HepG2 (cell line): ENCODE data around the gene NRL. TPM values are rescaled to one million over a fixed set of nuclear protein-coding genes. Genes with fewer than 3 reads are reported as not detected.

ENCODE experiments used
- ERF ChIP-seq: IDR thresholded peaks from 2 replicates; pipeline ENCODE4 v1.6.1; 2018; ENCODE audit warnings: missing biosample characterization, missing genetic modification reagents
- IRX3 ChIP-seq: sonication (generic); formaldehyde crosslinking; IDR thresholded peaks from 2 replicates; pipeline ENCODE4 v1.8.1; 2023; ENCODE audit warnings: mild to moderate bottlenecking, low read depth, missing genetic modification reagents, borderline replicate concordance
- MTERF4 ChIP-seq: sonication (generic); formaldehyde crosslinking; IDR thresholded peaks from 2 replicates; pipeline ENCODE4 v1.8.0; 2023; ENCODE audit warnings: mild to moderate bottlenecking, missing genetic modification reagents
- MXD3 ChIP-seq: IDR thresholded peaks from 2 replicates; pipeline ENCODE4 v1.6.1; 2016; ENCODE audit warnings: mild to moderate bottlenecking, missing biosample characterization, missing genetic modification reagents
- NFKB2 ChIP-seq: sonication (generic); formaldehyde crosslinking; IDR thresholded peaks from 2 replicates; pipeline ENCODE4 v1.4.0; 2020; ENCODE audit warnings: missing genetic modification reagents, borderline replicate concordance
- POGK ChIP-seq: sonication (generic); formaldehyde crosslinking; conservative IDR thresholded peaks from 2 replicates; pipeline ENCODE4 v1.8.0; 2022; ENCODE audit warnings: mild to moderate bottlenecking, moderate library complexity, missing genetic modification reagents
- SNRNP70 ChIP-seq: fragments of 200-400 bp; formaldehyde crosslinking; IDR thresholded peaks from 2 replicates; pipeline ENCODE4 v1.6.1; 2017; ENCODE audit warnings: mild to moderate bottlenecking, low read depth, low read length, moderate library complexity
- ZBTB20 ChIP-seq: sonication (generic); formaldehyde crosslinking; IDR thresholded peaks from 2 replicates; pipeline ENCODE4 v1.8.1; 2023; ENCODE audit warnings: missing genetic modification reagents, low read depth, mild to moderate bottlenecking, borderline replicate concordance
- ZMYM4 ChIP-seq: sonication (generic); formaldehyde crosslinking; IDR thresholded peaks from 2 replicates; pipeline ENCODE4 v1.8.1; 2023; ENCODE audit warnings: mild to moderate bottlenecking, missing genetic modification reagents
- ZNF3 ChIP-seq: IDR thresholded peaks from 2 replicates; pipeline ENCODE4 v1.7.0; 2017; ENCODE audit warnings: inconsistent platforms
- ZNF343 ChIP-seq: sonication (generic); formaldehyde crosslinking; IDR thresholded peaks from 2 replicates; pipeline ENCODE4 v1.4.0; 2020; ENCODE audit warnings: mild to moderate bottlenecking, missing genetic modification reagents
- ZNF558 ChIP-seq: sonication (generic); formaldehyde crosslinking; IDR thresholded peaks from 2 replicates; pipeline ENCODE4 v1.9.0; 2022; ENCODE audit warnings: mild to moderate bottlenecking, missing genetic modification reagents, borderline replicate concordance
- polyA plus RNA-seq, 8 experiments: library from polyadenylated mRNA; depleted of rRNA in 3 of 8; stranded (reverse) in 7 of 8; unstranded in 1 of 8; fragments of >200 nt; fragmentation: Illumina TruSeq in 4 of 8; extraction: Trizol in 4 of 8; gene quantifications; 2 replicates each; pipeline versions ENCODE4 v1.2.1 to v1.2.3, GENCODE V29; 2011 to 2016; ENCODE audit warnings: low read depth in 4 of 8, missing spikeins in 1 of 8, mixed read lengths in 1 of 8; ENCODE audit not compliant: insufficient read depth in 1 of 8
- total RNA-seq, 5 experiments: library from RNA; depleted of rRNA; stranded (reverse); fragments of >200 nt; fragmentation: Illumina TruSeq; extraction: Trizol; gene quantifications; 2 replicates each; pipeline ENCODE4 v1.2.3, GENCODE V29; 2016; ENCODE audit warnings: low read depth in 1 of 5
- TF ChIP-seq, protein P1 (sequence below): sonication (generic); formaldehyde crosslinking; IDR thresholded peaks from 2 replicates; pipeline ENCODE4 v1.4.0; 2020; ENCODE audit warnings: missing genetic modification reagents
- TF ChIP-seq, protein P2 (sequence below): conservative IDR thresholded peaks from 2 replicates; pipeline ENCODE4 v1.6.1; 2018; ENCODE audit warnings: missing genetic modification reagents
- TF ChIP-seq, protein P3 (sequence below): sonication (generic); IDR thresholded peaks from 2 replicates; pipeline ENCODE4 v1.6.1; 2016; ENCODE audit warnings: low read depth, borderline replicate concordance
- TF ChIP-seq, protein P4 (sequence below): sonication (generic); formaldehyde crosslinking; IDR thresholded peaks from 2 replicates; pipeline ENCODE4 v1.4.0; 2020; ENCODE audit warnings: missing genetic modification reagents, mild to moderate bottlenecking, borderline replicate concordance

Gene NRL
- total and polyA plus RNA-seq, 2 of the 13 experiments (the other 11 are each of a cell fraction or from before 2014, with no cell fraction given), result 2.5 to 4.7 TPM

DNA sequence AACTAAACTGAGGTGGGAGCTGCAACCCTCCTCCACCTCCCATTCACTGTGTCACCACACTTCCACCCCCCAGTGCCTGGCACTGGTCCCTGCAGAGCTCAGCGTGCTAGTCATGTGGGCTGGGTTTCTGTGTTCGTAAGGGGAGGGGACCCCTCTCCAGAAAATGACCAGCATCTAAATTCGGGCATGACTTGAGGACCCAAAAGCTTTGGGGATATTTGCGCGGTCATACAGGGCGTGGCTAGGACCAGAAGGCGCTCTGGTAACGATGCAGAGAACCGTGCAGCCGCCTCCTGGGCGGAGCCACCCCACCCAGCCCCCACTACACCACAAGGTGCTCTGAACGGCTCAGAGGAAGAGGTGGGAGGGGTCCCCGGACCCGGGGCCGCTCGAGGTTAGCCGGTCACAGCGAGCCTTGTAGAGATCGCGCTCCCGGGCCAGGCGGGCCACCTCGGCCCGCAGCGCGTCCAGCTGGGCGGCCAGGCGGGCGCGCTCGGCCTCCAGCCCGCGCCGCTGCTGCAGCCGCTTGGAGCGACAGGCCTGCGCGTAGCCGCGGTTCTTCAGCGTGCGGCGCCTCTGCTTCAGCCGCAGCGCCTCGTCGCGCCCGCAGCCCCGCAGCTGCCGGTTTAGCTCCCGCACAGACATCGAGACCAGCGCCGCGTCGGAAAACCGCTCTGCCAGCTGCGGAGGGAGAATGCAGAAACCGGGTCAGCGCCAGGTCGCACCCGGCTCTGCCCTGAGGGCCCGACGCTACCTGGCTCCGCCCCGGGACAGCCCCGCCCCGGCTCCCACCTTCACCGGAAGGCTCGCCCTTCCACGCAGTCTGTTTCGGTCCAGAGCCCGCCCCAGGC is 33.6 kb downstream of the NRL start (continued):
- peak; percentile 90; the same call in 1 of the 2 replicates for TF ChIP-seq MXD3 (CRISPR knock-in tag)
- peak; percentile 40; the same call in 1 of the 2 replicates for TF ChIP-seq ZMYM4 (CRISPR knock-in tag)
- no peak for TF ChIP-seq ZBTB20 (CRISPR knock-in tag)
- TF ChIP-seq, protein P1, sequence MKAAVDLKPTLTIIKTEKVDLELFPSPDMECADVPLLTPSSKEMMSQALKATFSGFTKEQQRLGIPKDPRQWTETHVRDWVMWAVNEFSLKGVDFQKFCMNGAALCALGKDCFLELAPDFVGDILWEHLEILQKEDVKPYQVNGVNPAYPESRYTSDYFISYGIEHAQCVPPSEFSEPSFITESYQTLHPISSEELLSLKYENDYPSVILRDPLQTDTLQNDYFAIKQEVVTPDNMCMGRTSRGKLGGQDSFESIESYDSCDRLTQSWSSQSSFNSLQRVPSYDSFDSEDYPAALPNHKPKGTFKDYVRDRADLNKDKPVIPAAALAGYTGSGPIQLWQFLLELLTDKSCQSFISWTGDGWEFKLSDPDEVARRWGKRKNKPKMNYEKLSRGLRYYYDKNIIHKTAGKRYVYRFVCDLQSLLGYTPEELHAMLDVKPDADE (CRISPR knock-in tag), result no peak
- TF ChIP-seq POGK, result peak; percentile 87
- TF ChIP-seq, protein P2, sequence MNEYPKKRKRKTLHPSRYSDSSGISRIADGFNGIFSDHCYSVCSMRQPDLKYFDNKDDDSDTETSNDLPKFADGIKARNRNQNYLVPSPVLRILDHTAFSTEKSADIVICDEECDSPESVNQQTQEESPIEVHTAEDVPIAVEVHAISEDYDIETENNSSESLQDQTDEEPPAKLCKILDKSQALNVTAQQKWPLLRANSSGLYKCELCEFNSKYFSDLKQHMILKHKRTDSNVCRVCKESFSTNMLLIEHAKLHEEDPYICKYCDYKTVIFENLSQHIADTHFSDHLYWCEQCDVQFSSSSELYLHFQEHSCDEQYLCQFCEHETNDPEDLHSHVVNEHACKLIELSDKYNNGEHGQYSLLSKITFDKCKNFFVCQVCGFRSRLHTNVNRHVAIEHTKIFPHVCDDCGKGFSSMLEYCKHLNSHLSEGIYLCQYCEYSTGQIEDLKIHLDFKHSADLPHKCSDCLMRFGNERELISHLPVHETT (CRISPR knock-in tag), result 0 out of 2 replicates have a peak, but pooled peaks have one; percentile 15
- TF ChIP-seq, protein P3, sequence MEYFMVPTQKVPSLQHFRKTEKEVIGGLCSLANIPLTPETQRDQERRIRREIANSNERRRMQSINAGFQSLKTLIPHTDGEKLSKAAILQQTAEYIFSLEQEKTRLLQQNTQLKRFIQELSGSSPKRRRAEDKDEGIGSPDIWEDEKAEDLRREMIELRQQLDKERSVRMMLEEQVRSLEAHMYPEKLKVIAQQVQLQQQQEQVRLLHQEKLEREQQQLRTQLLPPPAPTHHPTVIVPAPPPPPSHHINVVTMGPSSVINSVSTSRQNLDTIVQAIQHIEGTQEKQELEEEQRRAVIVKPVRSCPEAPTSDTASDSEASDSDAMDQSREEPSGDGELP, result no peak
- peak; percentile 38; the same call in 1 of the 2 replicates for TF ChIP-seq ZNF558 (CRISPR knock-in tag)
- TF ChIP-seq SNRNP70, result no peak
- TF ChIP-seq MTERF4 (CRISPR knock-in tag), result no peak; the same call in 1 of the 2 replicates
- TF ChIP-seq ZNF343 (CRISPR knock-in tag), result 0 out of 2 replicates have a peak, but pooled peaks have one; percentile 15
- TF ChIP-seq NFKB2 (CRISPR knock-in tag), result no peak; the same call in none of the 2 replicates
- TF ChIP-seq ERF (CRISPR knock-in tag), result 0 out of 2 replicates have a peak, but pooled peaks have one; percentile 52
- TF ChIP-seq IRX3 (CRISPR knock-in tag), result no peak
- TF ChIP-seq, protein P4, sequence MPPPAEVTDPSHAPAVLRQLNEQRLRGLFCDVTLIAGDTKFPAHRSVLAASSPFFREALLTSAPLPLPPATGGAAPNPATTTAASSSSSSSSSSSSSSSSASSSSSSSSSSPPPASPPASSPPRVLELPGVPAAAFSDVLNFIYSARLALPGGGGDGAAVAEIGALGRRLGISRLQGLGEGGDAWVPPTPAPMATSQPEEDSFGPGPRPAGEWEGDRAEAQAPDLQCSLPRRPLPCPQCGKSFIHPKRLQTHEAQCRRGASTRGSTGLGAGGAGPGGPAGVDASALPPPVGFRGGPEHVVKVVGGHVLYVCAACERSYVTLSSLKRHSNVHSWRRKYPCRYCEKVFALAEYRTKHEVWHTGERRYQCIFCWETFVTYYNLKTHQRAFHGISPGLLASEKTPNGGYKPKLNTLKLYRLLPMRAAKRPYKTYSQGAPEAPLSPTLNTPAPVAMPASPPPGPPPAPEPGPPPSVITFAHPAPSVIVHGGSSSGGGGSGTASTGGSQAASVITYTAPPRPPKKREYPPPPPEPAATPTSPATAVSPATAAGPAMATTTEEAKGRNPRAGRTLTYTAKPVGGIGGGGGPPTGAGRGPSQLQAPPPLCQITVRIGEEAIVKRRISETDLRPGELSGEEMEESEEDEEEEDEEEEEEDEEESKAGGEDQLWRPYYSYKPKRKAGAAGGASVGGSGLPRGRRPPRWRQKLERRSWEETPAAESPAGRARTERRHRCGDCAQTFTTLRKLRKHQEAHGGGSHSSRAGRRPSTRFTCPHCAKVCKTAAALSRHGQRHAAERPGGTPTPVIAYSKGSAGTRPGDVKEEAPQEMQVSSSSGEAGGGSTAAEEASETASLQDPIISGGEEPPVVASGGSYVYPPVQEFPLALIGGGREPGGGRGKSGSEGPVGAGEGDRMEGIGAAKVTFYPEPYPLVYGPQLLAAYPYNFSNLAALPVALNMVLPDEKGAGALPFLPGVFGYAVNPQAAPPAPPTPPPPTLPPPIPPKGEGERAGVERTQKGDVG, result no peak
- TF ChIP-seq ZNF3 (CRISPR knock-in tag), result no peak
